Cardiac muscle cell (in vitro differentiated cells and primary cell): ENCODE measurements around the gene GDF15. TPM values are rescaled to one million over a fixed set of nuclear protein-coding genes. Genes with fewer than 3 reads are reported as not detected.

Experiments used
- DNase-seq, 2 donors: peaks; one replicate each; pipeline versions ENCODE4 v3.0.0 to v3.0.0-alpha.2; 2010 to 2017; ENCODE audit warnings: low read depth in 1 of 2, low spot score in 1 of 2
- H3K27ac ChIP-seq: fragments of 200-600 bp; sonication (generic); 2 replicates; pipeline ENCODE4 v1.5.1; 2016
- H3K27me3 ChIP-seq: fragments of 200-600 bp; sonication (generic); 2 replicates; pipeline ENCODE4 v1.6.0; 2016; ENCODE audit warnings: control low read depth
- H3K36me3 ChIP-seq: fragments of 200-600 bp; sonication (generic); 2 replicates; pipeline ENCODE4 v1.5.1; 2016; ENCODE audit warnings: control low read depth
- H3K4me1 ChIP-seq: fragments of 200-600 bp; sonication (generic); 2 replicates; pipeline ENCODE4 v1.8.1; 2017; ENCODE audit warnings: low read depth, mild to moderate bottlenecking, mixed run types
- H3K4me3 ChIP-seq: fragments of 200-600 bp; sonication (generic); 2 replicates; pipeline ENCODE4 v1.5.1; 2016; ENCODE audit warnings: mild to moderate bottlenecking
- H3K9me3 ChIP-seq: fragments of 200-600 bp; sonication (generic); 2 replicates; pipeline ENCODE4 v1.5.1; 2017; ENCODE audit warnings: low read depth, mild to moderate bottlenecking, control low read depth
- polyA plus RNA-seq: library from polyadenylated mRNA; unstranded; fragments of >200 nt; fragmentation: Nextera tagmentation; extraction: Ambion mirVana; gene quantifications from 2 replicates; pipeline ENCODE4 v1.2.1, GENCODE V29; 2016
- total RNA-seq: library from RNA; depleted of rRNA; stranded (reverse); fragments of >200 nt; gene quantifications from 2 replicates; pipeline ENCODE4 v1.2.3, GENCODE V29; 2016
- TF ChIP-seq, protein P1 (sequence below): IDR thresholded peaks from 2 replicates; pipeline ENCODE4 v1.5.1; 2012; ENCODE audit warnings: low read depth, mild to moderate bottlenecking, low read length

Gene GDF15
- total and polyA plus RNA-seq, 2 experiments from 2014 or later = 2.4 to 10.0 TPM

DNA sequence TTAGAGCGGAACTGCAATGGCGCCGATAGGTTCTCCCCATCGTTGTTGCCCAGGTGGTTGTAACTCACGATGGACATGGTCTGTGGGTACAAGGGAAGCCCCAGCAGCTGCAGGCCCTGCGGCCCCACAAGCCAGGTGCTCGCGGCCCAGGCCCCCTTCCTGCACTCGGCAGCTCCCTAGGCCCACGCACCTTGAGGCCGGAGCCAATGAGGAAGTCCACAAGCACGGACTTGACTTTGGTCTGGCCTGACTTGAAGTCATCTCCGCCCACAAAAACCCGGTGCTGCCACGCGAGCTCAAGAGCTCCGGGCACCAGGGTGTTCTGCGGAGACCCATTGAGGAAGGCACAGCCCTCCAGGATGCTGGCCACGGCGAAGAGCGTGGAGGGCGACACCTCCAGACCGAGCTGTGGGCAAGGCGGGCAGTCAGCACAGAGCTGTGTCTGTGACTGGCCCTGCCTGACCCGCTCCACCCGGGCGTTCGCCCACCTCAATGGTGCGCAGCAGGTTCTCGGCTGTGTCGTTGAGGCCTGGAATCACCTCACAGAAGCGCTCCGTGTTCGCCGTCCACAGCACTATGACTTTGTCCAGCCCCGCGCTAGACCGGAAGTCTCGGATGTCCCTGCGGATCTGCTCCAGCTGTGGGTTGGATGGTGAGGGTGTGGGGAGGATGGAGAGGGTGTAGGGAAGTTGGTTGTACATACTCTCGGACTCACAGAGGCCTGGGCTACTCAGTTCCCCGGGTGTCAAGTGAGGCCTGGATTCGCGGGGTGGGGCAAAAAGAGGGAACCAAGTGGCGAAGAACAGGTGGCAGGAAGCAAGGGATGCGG lies 50.1 kb downstream of the GDF15 start:
- DNase-seq = no peak

DNA sequence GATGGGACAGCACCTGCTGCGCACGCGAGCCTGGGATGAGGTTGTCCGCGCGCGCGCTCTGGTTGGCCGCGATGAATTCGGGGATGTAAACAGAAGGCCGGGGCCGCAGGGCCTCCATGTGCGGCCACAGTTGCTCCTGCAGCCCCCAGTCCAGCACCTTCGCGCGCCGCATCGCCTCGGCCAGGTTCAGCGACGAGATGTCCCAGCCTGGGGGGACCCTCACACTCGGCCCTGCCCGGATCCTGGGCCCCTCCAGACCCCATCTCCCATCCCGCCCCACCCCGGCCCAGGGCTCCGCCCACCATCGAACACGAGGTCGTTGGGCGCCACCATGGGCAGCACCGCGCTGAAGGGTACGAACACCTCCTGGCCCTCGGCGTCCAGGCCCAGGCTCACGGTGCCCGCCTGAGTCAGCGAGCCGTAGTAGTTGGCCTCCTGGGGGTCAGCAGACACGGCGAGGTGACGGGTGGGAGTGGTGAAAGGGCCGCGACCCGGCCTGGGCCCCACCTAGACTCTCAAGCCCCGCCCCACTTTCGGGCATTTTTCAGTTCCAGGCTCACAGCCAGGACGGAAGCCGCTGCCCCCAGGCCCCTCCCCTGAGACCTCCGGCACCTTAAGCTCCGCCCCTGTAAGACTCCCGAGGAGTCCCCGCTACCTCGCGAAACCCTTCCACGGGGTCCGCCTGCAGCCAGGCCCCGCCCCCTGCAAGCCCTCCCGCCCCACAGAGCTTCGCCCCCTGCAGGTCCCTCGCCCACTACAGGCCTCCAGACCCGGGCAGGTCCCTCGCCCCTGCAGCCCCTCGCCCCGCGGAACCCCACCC lies 50.9 kb downstream of the GDF15 start:
- peak overlapping the region; percentile 95 for H3K27ac ChIP-seq
- H3K4me1 ChIP-seq = peaks cover 34% of the 10 kb centered on the region
- TF ChIP-seq, protein P1, sequence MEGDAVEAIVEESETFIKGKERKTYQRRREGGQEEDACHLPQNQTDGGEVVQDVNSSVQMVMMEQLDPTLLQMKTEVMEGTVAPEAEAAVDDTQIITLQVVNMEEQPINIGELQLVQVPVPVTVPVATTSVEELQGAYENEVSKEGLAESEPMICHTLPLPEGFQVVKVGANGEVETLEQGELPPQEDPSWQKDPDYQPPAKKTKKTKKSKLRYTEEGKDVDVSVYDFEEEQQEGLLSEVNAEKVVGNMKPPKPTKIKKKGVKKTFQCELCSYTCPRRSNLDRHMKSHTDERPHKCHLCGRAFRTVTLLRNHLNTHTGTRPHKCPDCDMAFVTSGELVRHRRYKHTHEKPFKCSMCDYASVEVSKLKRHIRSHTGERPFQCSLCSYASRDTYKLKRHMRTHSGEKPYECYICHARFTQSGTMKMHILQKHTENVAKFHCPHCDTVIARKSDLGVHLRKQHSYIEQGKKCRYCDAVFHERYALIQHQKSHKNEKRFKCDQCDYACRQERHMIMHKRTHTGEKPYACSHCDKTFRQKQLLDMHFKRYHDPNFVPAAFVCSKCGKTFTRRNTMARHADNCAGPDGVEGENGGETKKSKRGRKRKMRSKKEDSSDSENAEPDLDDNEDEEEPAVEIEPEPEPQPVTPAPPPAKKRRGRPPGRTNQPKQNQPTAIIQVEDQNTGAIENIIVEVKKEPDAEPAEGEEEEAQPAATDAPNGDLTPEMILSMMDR = no peak

More for the DNA sequence above, 50.1 kb downstream of the GDF15 start:
- TF ChIP-seq, protein P1 = no peak
- H3K27me3 ChIP-seq = no peaks in the 10 kb centered on the region
- H3K36me3 ChIP-seq = no peaks in the 10 kb centered on the region
- H3K4me1 ChIP-seq = peaks cover 34% of the 10 kb centered on the region
- no peak overlapping the region for H3K4me3 ChIP-seq
- H3K27ac ChIP-seq = peak overlapping the region; percentile 95
- H3K9me3 ChIP-seq = no peaks in the 10 kb centered on the region

DNA sequence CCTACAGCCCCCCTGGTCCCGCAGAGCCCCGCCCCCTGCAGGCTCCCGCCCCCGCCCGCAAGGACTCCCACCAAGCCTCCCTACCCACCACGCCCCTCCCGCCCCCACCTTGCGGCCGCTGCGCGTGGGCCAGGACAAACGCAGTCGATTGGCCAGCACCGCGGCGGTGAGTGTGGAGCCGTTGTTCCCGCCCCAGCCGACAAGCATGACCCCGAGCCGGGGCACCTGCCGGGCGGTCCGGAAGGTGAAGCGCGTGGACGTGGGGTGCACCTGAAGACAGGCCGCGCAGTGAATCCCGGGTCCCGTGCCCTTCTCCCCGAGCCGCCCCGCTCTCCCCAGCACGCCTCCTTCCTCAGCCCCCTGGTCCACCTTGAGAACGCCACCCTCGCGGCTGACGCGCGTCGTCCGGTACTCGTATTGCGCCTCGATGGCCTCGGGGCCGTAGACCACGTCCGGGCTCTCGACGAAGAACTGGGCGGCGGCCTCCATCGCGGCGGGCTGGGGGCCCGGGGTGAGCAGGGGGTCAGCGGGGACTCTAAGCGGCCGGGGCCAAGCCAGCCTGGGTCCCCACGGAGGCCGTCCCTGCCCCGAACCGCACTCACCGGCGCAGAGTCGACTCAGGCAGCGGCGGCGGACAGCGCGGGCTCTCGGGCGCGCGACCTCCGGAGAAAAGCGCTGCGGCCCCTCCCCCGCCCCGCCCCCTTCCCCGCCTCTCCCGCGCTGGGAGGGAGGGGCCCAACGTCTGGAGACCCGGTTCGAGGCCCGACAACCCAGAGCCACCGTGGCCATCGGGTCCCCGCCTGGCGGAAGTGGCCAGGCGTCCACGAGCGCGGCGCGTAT lies 51.8 kb downstream of the GDF15 start, which contains the start of gene ISYNA1:
Gene ISYNA1, minus strand, starts transcription at position 643 of the 840 bp plus-strand sequence. Its CDS starts 154 bp downstream, at position 489.
- TF ChIP-seq, protein P1 = no peak
- no peaks in the 10 kb centered on the region for H3K36me3 ChIP-seq
- peaks cover 33% of the 10 kb centered on the region for H3K4me1 ChIP-seq
- H3K27me3 ChIP-seq = no peaks in the 10 kb centered on the region
- peak within 1 kb of the TSS; percentile 55 for H3K4me3 ChIP-seq
- no peaks in the 10 kb centered on the region for H3K9me3 ChIP-seq
- H3K27ac ChIP-seq = peak within 1 kb of the TSS; percentile 95
- peak; percentile 68 to 75 for DNase-seq

More for the DNA sequence above, 50.9 kb downstream of the GDF15 start:
- peak; percentile 95 to 97 for DNase-seq
- H3K27me3 ChIP-seq = no peaks in the 10 kb centered on the region
- H3K9me3 ChIP-seq = no peaks in the 10 kb centered on the region
- peak overlapping the region; percentile 55 for H3K4me3 ChIP-seq
- H3K36me3 ChIP-seq = no peaks in the 10 kb centered on the region

DNA sequence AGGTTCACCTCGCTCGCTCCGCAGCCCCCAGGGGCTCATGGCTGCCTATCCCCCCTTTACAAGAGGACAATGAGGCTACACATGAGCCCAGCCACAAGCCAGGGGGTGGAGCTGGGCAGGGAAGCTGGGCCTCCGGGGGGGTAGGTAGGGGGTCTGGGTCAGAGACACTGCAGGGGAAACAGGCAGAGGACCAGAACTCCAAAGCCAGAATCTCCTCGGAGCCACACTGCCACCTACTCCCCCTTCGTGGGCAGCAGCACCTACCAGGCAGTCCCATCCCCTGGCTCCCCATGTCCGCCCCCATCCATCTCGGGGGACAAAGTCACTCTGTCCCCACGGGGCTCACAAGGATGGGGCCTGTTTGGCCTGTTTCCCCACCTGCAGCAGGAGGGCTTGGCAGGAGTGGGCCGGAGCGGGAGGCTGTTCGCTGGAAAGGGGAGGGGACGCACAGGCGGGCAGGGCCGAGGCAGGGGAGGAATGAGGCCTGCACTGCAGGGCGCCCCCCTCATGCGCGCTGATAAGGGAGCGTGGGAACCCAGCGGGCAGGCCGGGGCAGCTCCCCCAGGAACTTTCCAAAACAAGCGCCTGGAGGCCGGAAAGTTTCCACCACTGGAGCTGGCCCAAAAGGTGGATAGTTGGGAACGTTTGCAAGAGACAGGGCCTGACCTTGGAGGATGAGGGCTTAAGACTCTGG lies 52.5 kb downstream of the GDF15 start:
- Histone ChIP-seq H3K27ac (peak overlapping the region; percentile 95), H3K9me3 (no peaks in the 10 kb centered on the region), H3K36me3 (no peaks in the 10 kb centered on the region), H3K27me3 (no peaks in the 10 kb centered on the region), H3K4me1 (peaks cover 26% of the 10 kb centered on the region), H3K4me3 (peak overlapping the region; percentile 55)
- TF ChIP-seq, protein P1 = no peak
- DNase-seq = peak; percentile 80 to 90

Other genes starting within 250 kb of the GDF15 start
- gene PIK3R2, start 233.0 kb upstream of the GDF15 start, total RNA-seq = 64.7 and 72.0 TPM in 2 replicates
- 48.5 and 53.8 TPM in 2 replicates for gene PIK3R2, start 233.0 kb upstream of the GDF15 start, polyA plus RNA-seq
- gene IFI30, start 212.3 kb upstream of the GDF15 start, total RNA-seq = 0.98 and 1.4 TPM in 2 replicates
- gene IFI30, start 212.3 kb upstream of the GDF15 start, polyA plus RNA-seq = 1.0 TPM in 1 of 2 replicates, not detected in the other
- 38.2 and 74.5 TPM in 2 replicates for gene MPV17L2, start 192.9 kb upstream of the GDF15 start, total RNA-seq
- 25.5 and 51.7 TPM in 2 replicates for gene MPV17L2, start 192.9 kb upstream of the GDF15 start, polyA plus RNA-seq
- 11.3 and 13.0 TPM in 2 replicates for gene RAB3A, start 182.1 kb upstream of the GDF15 start, total RNA-seq
- gene RAB3A, start 182.1 kb upstream of the GDF15 start, polyA plus RNA-seq = 12.5 and 15.3 TPM in 2 replicates
- 0.67 and 8.3 TPM in 2 replicates for gene PDE4C, start 159.7 kb upstream of the GDF15 start, total RNA-seq
- gene PDE4C, start 159.7 kb upstream of the GDF15 start, polyA plus RNA-seq = 1.1 TPM in 2 replicates
- gene IQCN, start 111.7 kb upstream of the GDF15 start, total RNA-seq = 2.3 and 3.2 TPM in 2 replicates
- gene IQCN, start 111.7 kb upstream of the GDF15 start, polyA plus RNA-seq = 0.38 and 0.72 TPM in 2 replicates
- gene JUND, start 104.5 kb upstream of the GDF15 start, total RNA-seq = 430 and 496 TPM in 2 replicates
- gene JUND, start 104.5 kb upstream of the GDF15 start, polyA plus RNA-seq = 262 and 265 TPM in 2 replicates
- gene LSM4, start 63.1 kb upstream of the GDF15 start, total RNA-seq = 446 and 493 TPM in 2 replicates
- 418 and 422 TPM in 2 replicates for gene LSM4, start 63.1 kb upstream of the GDF15 start, polyA plus RNA-seq
- gene PGPEP1, start 45.6 kb upstream of the GDF15 start, total RNA-seq = 19.6 and 19.7 TPM in 2 replicates
- gene PGPEP1, start 45.6 kb upstream of the GDF15 start, polyA plus RNA-seq = 12.9 and 14.0 TPM in 2 replicates
- 0.04 TPM in 1 of 2 replicates, not detected in the other for gene LRRC25, start 11.5 kb downstream of the GDF15 start, total RNA-seq
- not detected in 2 replicates for gene LRRC25, start 11.5 kb downstream of the GDF15 start, polyA plus RNA-seq
- gene SSBP4, start 33.2 kb downstream of the GDF15 start, total RNA-seq = 154 and 180 TPM in 2 replicates
- 151 and 175 TPM in 2 replicates for gene SSBP4, start 33.2 kb downstream of the GDF15 start, polyA plus RNA-seq
- 218 and 298 TPM in 2 replicates for gene ISYNA1, start 52.0 kb downstream of the GDF15 start, total RNA-seq
- gene ISYNA1, start 52.0 kb downstream of the GDF15 start, polyA plus RNA-seq = 370 and 442 TPM in 2 replicates
- 19.4 and 20.7 TPM in 2 replicates for gene ELL, start 135.9 kb downstream of the GDF15 start, total RNA-seq
- 14.8 and 18.2 TPM in 2 replicates for gene ELL, start 135.9 kb downstream of the GDF15 start, polyA plus RNA-seq
- gene FKBP8, start 157.4 kb downstream of the GDF15 start, total RNA-seq = 514 and 568 TPM in 2 replicates
- 398 and 473 TPM in 2 replicates for gene FKBP8, start 157.4 kb downstream of the GDF15 start, polyA plus RNA-seq
- 137 and 160 TPM in 2 replicates for gene KXD1, start 171.7 kb downstream of the GDF15 start, total RNA-seq
- 111 and 127 TPM in 2 replicates for gene KXD1, start 171.7 kb downstream of the GDF15 start, polyA plus RNA-seq
- 387 and 390 TPM in 2 replicates for gene UBA52, start 185.7 kb downstream of the GDF15 start, total RNA-seq
- 415 and 457 TPM in 2 replicates for gene UBA52, start 185.7 kb downstream of the GDF15 start, polyA plus RNA-seq
- 130 and 133 TPM in 2 replicates for gene REX1BD, start 202.6 kb downstream of the GDF15 start, total RNA-seq
- 141 and 179 TPM in 2 replicates for gene REX1BD, start 202.6 kb downstream of the GDF15 start, polyA plus RNA-seq
- 0.14 and 0.69 TPM in 2 replicates for gene CRLF1, start 220.6 kb downstream of the GDF15 start, total RNA-seq
- gene CRLF1, start 220.6 kb downstream of the GDF15 start, polyA plus RNA-seq = 0.89 and 1.2 TPM in 2 replicates
- 0.74 and 1.6 TPM in 2 replicates for gene TMEM59L, start 226.7 kb downstream of the GDF15 start, total RNA-seq
- 2.0 and 2.4 TPM in 2 replicates for gene TMEM59L, start 226.7 kb downstream of the GDF15 start, polyA plus RNA-seq